Right lobe of liver (tissue), 6 donors: ENCODE results near the gene GP1BB. TPM values are rescaled to one million over a fixed set of nuclear protein-coding genes. Genes with fewer than 3 reads are reported as not detected.

Source experiments
- ATAC-seq, 4 donors: fragments of 200-7000 bp; cut with Tn5 transposase; one replicate each; pipeline ENCODE4 v1.9.1; 2020; ENCODE audit warnings: mild to moderate bottlenecking in 4 of 4, moderate library complexity in 4 of 4
- DNase-seq, 3 donors: peaks; one replicate each; pipeline ENCODE4 v3.0.0-alpha.2; 2020
- H3K27ac ChIP-seq, 3 donors: fragments of 200-600 bp; one replicate each; pipeline ENCODE4 v1.8.0; 2022
- H3K27me3 ChIP-seq, 2 donors: fragments of 200-600 bp; one replicate each; pipeline ENCODE4 v1.8.0; 2022
- H3K36me3 ChIP-seq, 4 donors: fragments of 200-600 bp; sonication (generic) in 1 of 4; one replicate each; pipeline versions ENCODE4 v1.5.1 to v1.8.0; 2017 to 2022; ENCODE audit warnings: control low read depth in 1 of 4
- H3K4me1 ChIP-seq, 4 donors: fragments of 200-600 bp; sonication (generic) in 1 of 4; one replicate each; pipeline versions ENCODE4 v1.5.1 to v1.8.0; 2017 to 2022; ENCODE audit warnings: control low read depth in 1 of 4
- H3K4me3 ChIP-seq, 3 donors: fragments of 200-600 bp; one replicate each; pipeline ENCODE4 v1.8.0; 2022
- H3K9me3 ChIP-seq, 4 donors: fragments of 200-600 bp; sonication (generic) in 1 of 4; one replicate each; pipeline versions ENCODE4 v1.5.1 to v1.8.0; 2017 to 2022; ENCODE audit warnings: control low read depth in 1 of 4
- CTCF ChIP-seq, 4 donors: fragments of 200-600 bp in 3 of 4; fragments of 450-650 bp in 1 of 4; IDR thresholded peaks; one replicate each; pipeline versions ENCODE4 v1.5.1 to v1.8.0; 2016 to 2022; ENCODE audit warnings: antibody characterized with exemption in 4 of 4, mild to moderate bottlenecking in 2 of 4
- POLR2A ChIP-seq: fragments of 450-650 bp; IDR thresholded peaks from one replicate; pipeline ENCODE4 v1.6.1; 2017; ENCODE audit warnings: antibody characterized with exemption, mild to moderate bottlenecking
- WGBS: methylation state at CpG from one replicate; pipeline ENCODE4 v1.1.6; 2018; ENCODE audit warnings: low coverage, low lambda C conversion rate; ENCODE audit not compliant: insufficient coverage; ENCODE audit errors: missing lambda C conversion rate; 5-methylcytosine and 5-hydroxymethylcytosine counted together
- intact Hi-C, 2 donors: fragments of 100-400 bp; cut with DNase I; formaldehyde crosslinking; loops; one replicate each; pipeline versions ENCODE4 v1.11.2 to v1.14.1; 2022
- total RNA-seq, 6 experiments: library from RNA; depleted of rRNA in 2 of 6; stranded (reverse); fragments of >200 nt in 2 of 6; fragmentation: NEBNext Ultra II Directional in 3 of 6; extraction: Animal tissue kit (Norgen Biotek cat#: 25700) in 3 of 6; gene quantifications; one replicate each; pipeline versions ENCODE4 v1.1.0 to v1.2.4, GENCODE V29; 2016 to 2023
- donor health status: DM: no; HTN: yes; CAD: no.
- donor health status: DM: no; HTN: no; CAD: no.
- donor health status: DM: no; HTN: no; CAD: no.
- donor health status: DM: no; HTN: yes; CAD: no.
- donor health status: DM: no; HTN: yes; CAD: no.

The GP1BB gene
- total RNA-seq, 6 experiments from 2014 or later = 0.15 to 1.3 (median 0.62) TPM; not detected in 1

- no peak for TF ChIP-seq CTCF (IDR thresholded peaks at IDR 0.05)
- no peak for TF ChIP-seq POLR2A
- no peaks in the 10 kb centered on the region for H3K36me3 ChIP-seq
- no peaks in the 10 kb centered on the region for H3K4me1 ChIP-seq
- no peaks in the 10 kb centered on the region for H3K27me3 ChIP-seq
- no peak overlapping the region for H3K27ac ChIP-seq
- no peaks in the 10 kb centered on the region for H3K9me3 ChIP-seq
- intact Hi-C loops = no loop called here
- DNase-seq = no peak
- no peak for ATAC-seq
- 92% methylated on average over 2 of the region's 24 CpGs for WGBS
- no peak overlapping the region for H3K4me3 ChIP-seq
Observed at GRCh38 chr22:19745155-19746101, 22.1 kb downstream of the GP1BB start.

- DNase-seq (no peak), ATAC-seq (no peak)
- H3K4me1 ChIP-seq = no peaks in the 10 kb centered on the region
- no peaks in the 10 kb centered on the region for H3K36me3 ChIP-seq
- intact Hi-C loops = no loop called here
- no peaks in the 10 kb centered on the region for H3K27me3 ChIP-seq
- H3K27ac ChIP-seq = no peak overlapping the region
- no peak for TF ChIP-seq CTCF (IDR thresholded peaks at IDR 0.05)
- TF ChIP-seq POLR2A = no peak
- no peaks in the 10 kb centered on the region for H3K9me3 ChIP-seq
- H3K4me3 ChIP-seq = no peak overlapping the region
- WGBS = 60% methylated on average over 1 of the region's 13 CpGs
Observed at GRCh38 chr22:19746726-19747125, 23.4 kb downstream of the GP1BB start.

- Histone ChIP-seq H3K4me3 (no peak overlapping the region), H3K9me3 (no peaks in the 10 kb centered on the region), H3K27ac (no peak overlapping the region), H3K4me1 (no peaks in the 10 kb centered on the region), H3K27me3 (no peaks in the 10 kb centered on the region), H3K36me3 (no peaks in the 10 kb centered on the region)
- no peak for TF ChIP-seq CTCF (IDR thresholded peaks at IDR 0.05)
- no peak for TF ChIP-seq POLR2A
- DNase-seq = no peak
- ATAC-seq = no peak
- no CpG with 5 or more reads among the region's 12 CpGs for WGBS
- intact Hi-C loops = no loop called here
Observed at GRCh38 chr22:19747551-19747950, 24.2 kb downstream of the GP1BB start.

GRCh38 chr22:19748139-19748538 is 24.8 kb downstream of the GP1BB start:
- H3K36me3 ChIP-seq = no peaks in the 10 kb centered on the region
- H3K4me3 ChIP-seq = no peak overlapping the region
- H3K27ac ChIP-seq = no peak overlapping the region
- 70% methylated on average over 3 of the region's 4 CpGs for WGBS
- H3K9me3 ChIP-seq = no peaks in the 10 kb centered on the region
- no peak for ATAC-seq
- TF ChIP-seq POLR2A = no peak
- TF ChIP-seq CTCF (IDR thresholded peaks at IDR 0.05) = no peak
- H3K4me1 ChIP-seq = no peaks in the 10 kb centered on the region
- no peaks in the 10 kb centered on the region for H3K27me3 ChIP-seq
- intact Hi-C loops = no loop called here
- DNase-seq = no peak
